Measurements from ENCODE around the gene RNF186.

- TF ChIP-seq CTCF (IDR thresholded peaks at IDR 0.05; ENCODE audit: poor library complexity) (no peak), EZH2 (IDR thresholded peaks at IDR 0.05; ENCODE audit: borderline replicate concordance) (no peak)
Observed at GRCh38 chr1:19776933-19777332, 38.1 kb downstream of the RNF186 start.
